Gastroesophageal sphincter (tissue), 4 donors: Measurements from ENCODE around the gene QDPR. TPM values are rescaled to one million over a fixed set of nuclear protein-coding genes. Genes with fewer than 3 reads are reported as not detected.

Source experiments
- ATAC-seq: fragments of 150-250 bp; one replicate; pipeline ENCODE4 v1.9.1; 2016; ENCODE audit warnings: mild to moderate bottlenecking, moderate library complexity
- H3K27ac ChIP-seq, 4 donors: fragments of 200-600 bp; sonication (generic) in 3 of 4; 1 replicate in 3 of 4; 2 replicates in 1 of 4; pipeline ENCODE4 v1.5.1; 2016 to 2019
- H3K27me3 ChIP-seq: fragments of 200-600 bp; sonication (generic); one replicate; pipeline ENCODE4 v1.5.1; 2019
- H3K36me3 ChIP-seq, 2 donors: fragments of 200-600 bp; sonication (generic); one replicate each; pipeline ENCODE4 v1.5.1; 2019; ENCODE audit warnings: control low read depth in 1 of 2
- H3K4me1 ChIP-seq, 3 donors: fragments of 200-600 bp; sonication (generic); 1 replicate in 2 of 3; 2 replicates in 1 of 3; pipeline ENCODE4 v1.5.1; 2016 to 2019; ENCODE audit warnings: control low read depth in 2 of 3
- H3K4me3 ChIP-seq, 2 donors: fragments of 200-600 bp; sonication (generic); one replicate each; pipeline ENCODE4 v1.5.1; 2019; ENCODE audit warnings: mild to moderate bottlenecking in 1 of 2, moderate library complexity in 1 of 2
- H3K9me3 ChIP-seq, 3 donors: fragments of 200-600 bp; sonication (generic); one replicate each; pipeline ENCODE4 v1.5.1; 2017 to 2019; ENCODE audit warnings: control low read depth in 2 of 3
- EP300 ChIP-seq: sonication (generic); formaldehyde crosslinking; IDR thresholded peaks from one replicate; pipeline ENCODE4 v1.6.1; 2017; ENCODE audit warnings: antibody characterized with exemption, mild to moderate bottlenecking
- POLR2A ChIP-seq, 2 donors: fragments of 450-650 bp; IDR thresholded peaks; one replicate each; pipeline ENCODE4 v1.6.1; 2017; ENCODE audit warnings: antibody characterized with exemption in 2 of 2, mild to moderate bottlenecking in 2 of 2, moderate library complexity in 1 of 2
- POLR2AphosphoS5 ChIP-seq: sonication (generic); formaldehyde crosslinking; IDR thresholded peaks from one replicate; pipeline ENCODE4 v1.6.1; 2017; ENCODE audit warnings: antibody characterized with exemption
- WGBS, 2 donors: methylation state at CpG; one replicate each; pipeline ENCODE4 v1.1.5; 2018; ENCODE audit warnings: low coverage in 1 of 2; 5-methylcytosine and 5-hydroxymethylcytosine counted together
- total RNA-seq, 4 donors: library from RNA; depleted of rRNA; stranded (reverse); fragments of >200 nt; gene quantifications; one replicate each; pipeline ENCODE4 v1.1.0, GENCODE V29; 2016
- TF ChIP-seq, protein P1 (sequence below), 4 experiments: fragments of 200-600 bp in 2 of 4; fragments of 450-650 bp in 2 of 4; sonication (generic) in 1 of 4; IDR thresholded peaks; one replicate each; pipeline ENCODE4 v1.5.1; 2017 to 2019; ENCODE audit warnings: antibody characterized with exemption in 4 of 4, mild to moderate bottlenecking in 2 of 4, moderate library complexity in 2 of 4

QDPR gene
- total RNA-seq, 4 donors from 2014 or later, result 2.3 to 13.6 (median 6.0) TPM

DNA sequence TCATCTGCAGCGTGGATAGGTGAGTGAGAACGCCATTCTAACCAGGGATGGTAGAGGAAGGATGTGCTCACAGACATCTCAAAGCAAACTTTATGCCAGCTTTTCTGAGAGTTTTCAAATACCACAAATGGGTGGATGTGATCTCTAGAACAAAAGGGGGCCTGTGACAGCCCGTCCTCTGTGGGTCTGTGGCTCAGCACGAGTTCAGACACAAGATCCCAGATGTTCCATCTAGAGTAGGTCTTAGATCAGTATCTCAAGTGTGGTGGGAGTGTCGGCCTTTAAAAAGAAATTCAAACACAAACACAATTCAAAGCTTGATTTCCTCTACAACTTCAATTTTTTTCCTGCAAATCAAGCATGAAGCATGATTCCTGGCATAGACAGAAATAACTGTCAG, 22.8 kb downstream of the QDPR start:
- Histone ChIP-seq H3K27me3 (no peaks in the 10 kb centered on the region), H3K36me3 (peaks cover 0 to 89% of the 10 kb centered on the region in 2 donors), H3K4me1 (peaks cover 0 to 17% (median 0%) of the 10 kb centered on the region in 3 donors), H3K27ac (no peak overlapping the region), H3K9me3 (no peaks in the 10 kb centered on the region), H3K4me3 (no peak overlapping the region)
- no peak for ATAC-seq
- 86 to 97% methylated on average over 5 of the region's 5 CpGs for WGBS, 2 donors
- TF ChIP-seq EP300 (no peak), POLR2A (IDR thresholded peaks at IDR 0.05) (no peak), POLR2AphosphoS5 (no peak)
- TF ChIP-seq, protein P1, sequence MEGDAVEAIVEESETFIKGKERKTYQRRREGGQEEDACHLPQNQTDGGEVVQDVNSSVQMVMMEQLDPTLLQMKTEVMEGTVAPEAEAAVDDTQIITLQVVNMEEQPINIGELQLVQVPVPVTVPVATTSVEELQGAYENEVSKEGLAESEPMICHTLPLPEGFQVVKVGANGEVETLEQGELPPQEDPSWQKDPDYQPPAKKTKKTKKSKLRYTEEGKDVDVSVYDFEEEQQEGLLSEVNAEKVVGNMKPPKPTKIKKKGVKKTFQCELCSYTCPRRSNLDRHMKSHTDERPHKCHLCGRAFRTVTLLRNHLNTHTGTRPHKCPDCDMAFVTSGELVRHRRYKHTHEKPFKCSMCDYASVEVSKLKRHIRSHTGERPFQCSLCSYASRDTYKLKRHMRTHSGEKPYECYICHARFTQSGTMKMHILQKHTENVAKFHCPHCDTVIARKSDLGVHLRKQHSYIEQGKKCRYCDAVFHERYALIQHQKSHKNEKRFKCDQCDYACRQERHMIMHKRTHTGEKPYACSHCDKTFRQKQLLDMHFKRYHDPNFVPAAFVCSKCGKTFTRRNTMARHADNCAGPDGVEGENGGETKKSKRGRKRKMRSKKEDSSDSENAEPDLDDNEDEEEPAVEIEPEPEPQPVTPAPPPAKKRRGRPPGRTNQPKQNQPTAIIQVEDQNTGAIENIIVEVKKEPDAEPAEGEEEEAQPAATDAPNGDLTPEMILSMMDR (IDR thresholded peaks at IDR 0.05), result no peak

DNA sequence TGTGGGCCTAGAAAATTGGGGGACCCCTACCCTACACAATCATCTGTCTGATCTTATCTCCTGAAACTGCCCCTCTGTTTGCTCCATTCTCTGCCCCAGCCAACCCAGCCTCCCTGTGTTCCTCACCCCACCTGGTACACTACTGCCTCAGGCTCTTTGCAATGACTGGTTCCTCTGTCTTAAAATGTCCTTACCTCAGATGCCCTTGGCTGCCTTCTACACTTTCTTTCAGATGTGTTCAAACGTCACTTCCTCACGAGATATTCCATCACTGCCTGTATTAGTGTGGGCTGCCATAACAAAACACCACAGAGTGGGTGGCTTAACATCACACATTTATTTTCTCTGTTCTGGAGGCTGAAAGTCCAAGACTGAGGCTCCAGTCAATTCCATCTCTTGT, 29.2 kb downstream of the QDPR start:
- Histone ChIP-seq H3K27ac (no peak overlapping the region), H3K4me3 (no peak overlapping the region), H3K9me3 (peaks cover 0 to 23% (median 0%) of the 10 kb centered on the region in 3 donors), H3K27me3 (no peaks in the 10 kb centered on the region), H3K36me3 (peaks cover 0 to 92% of the 10 kb centered on the region in 2 donors), H3K4me1 (no peaks in the 10 kb centered on the region)
- no peak for ATAC-seq
- 83% methylated on average over 2 of the region's 2 CpGs; no CpG with 5 or more reads in 1 of the 2 donors for WGBS, 2 donors
- TF ChIP-seq, protein P1 (IDR thresholded peaks at IDR 0.05), result no peak
- TF ChIP-seq POLR2A (IDR thresholded peaks at IDR 0.05) (no peak), EP300 (no peak), POLR2AphosphoS5 (no peak)

DNA sequence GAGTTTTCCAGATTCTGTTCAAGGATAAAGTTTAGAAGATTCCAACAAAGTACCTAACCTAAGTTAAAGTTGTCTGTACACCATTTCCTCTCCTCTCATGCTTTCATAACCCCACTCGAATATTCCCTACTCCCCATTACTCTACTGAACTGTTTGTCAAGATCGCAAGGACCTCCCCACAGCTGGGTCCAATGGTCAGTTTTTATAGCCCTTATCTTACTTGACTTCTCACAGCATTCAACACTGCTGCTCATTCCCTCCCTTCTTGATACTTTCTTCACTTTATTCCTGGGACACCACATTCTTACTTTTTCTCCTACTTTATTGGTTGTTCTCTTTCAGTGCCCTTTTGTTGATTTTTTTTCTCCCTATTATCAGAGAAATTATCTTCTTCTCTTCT, 30.9 kb downstream of the QDPR start:
- Histone ChIP-seq H3K36me3 (peaks cover 0 to 79% of the 10 kb centered on the region in 2 donors), H3K4me1 (no peaks in the 10 kb centered on the region), H3K27ac (no peak overlapping the region), H3K4me3 (no peak overlapping the region), H3K9me3 (peaks cover 0 to 23% (median 0%) of the 10 kb centered on the region in 3 donors), H3K27me3 (no peaks in the 10 kb centered on the region)
- TF ChIP-seq POLR2AphosphoS5, result no peak
- TF ChIP-seq, protein P1 (IDR thresholded peaks at IDR 0.05), result no peak
- TF ChIP-seq EP300, result no peak
- no peak for TF ChIP-seq POLR2A (IDR thresholded peaks at IDR 0.05)
- 89 to 100% methylated on average over 2 of the region's 2 CpGs for WGBS, 2 donors
- ATAC-seq, result no peak

DNA sequence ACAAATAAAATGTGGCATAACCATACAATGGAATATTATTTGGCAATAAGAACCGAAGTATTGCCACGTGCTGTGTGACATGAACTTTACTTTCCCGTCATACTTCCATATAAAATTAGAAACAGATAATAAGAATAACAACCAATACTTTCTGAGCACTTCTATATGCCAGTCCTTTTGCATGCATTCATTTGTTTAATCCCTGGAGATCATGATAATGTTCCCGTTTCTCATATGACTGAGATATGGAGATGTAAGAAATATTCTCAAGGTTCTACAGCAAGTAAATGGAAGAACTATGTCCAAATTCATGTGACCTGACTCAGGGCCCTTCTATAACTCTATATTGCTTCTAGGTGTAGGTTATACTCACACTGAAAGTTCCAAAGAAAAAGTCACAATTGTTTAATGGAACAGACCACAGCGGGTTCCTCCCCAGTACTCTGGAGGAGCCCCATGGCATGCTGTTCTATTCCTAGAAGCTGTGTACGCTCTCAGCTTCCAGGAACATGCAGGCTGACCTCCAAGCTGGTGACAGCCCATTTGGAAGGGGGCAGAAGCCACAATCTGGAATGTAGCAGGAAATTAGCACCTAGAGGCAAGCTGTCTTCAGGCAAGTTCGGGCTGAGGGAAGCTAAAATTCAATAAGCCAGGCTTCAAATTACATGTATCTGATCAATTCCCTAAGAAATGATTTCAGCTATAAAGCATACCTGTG, 31.5 kb downstream of the QDPR start:
- ATAC-seq, result no peak
- H3K27ac ChIP-seq, result no peak overlapping the region
- WGBS, 2 donors, result 69 to 83% methylated on average over 7 of the region's 7 CpGs
- no peaks in the 10 kb centered on the region for H3K4me1 ChIP-seq
- H3K4me3 ChIP-seq, result no peak overlapping the region
- H3K27me3 ChIP-seq, result no peaks in the 10 kb centered on the region
- TF ChIP-seq POLR2A (IDR thresholded peaks at IDR 0.05), result no peak
- TF ChIP-seq, protein P1 (IDR thresholded peaks at IDR 0.05), result no peak
- no peak for TF ChIP-seq POLR2AphosphoS5
- no peak for TF ChIP-seq EP300
- H3K9me3 ChIP-seq, result peaks cover 0 to 23% (median 0%) of the 10 kb centered on the region in 3 donors
- peaks cover 0 to 73% of the 10 kb centered on the region in 2 donors for H3K36me3 ChIP-seq
